CD14-positive monocyte (primary cell): ENCODE results near the gene RNF128. TPM values are rescaled to one million over a fixed set of nuclear protein-coding genes. Genes with fewer than 3 reads are reported as not detected.
"Not testable (repeated sequence)": the region's sequence is repeated elsewhere in the genome, so short reads cannot be mapped to it uniquely, and the experiment has no call there.

Experiments used
- DNase-seq, 3 donors: peaks; one replicate each; pipeline ENCODE4 v3.0.0-alpha.2; 2011 to 2022
- H2AFZ ChIP-seq: 2 replicates; pipeline ENCODE4 v1.6.0; 2012; ENCODE audit warnings: mild to moderate bottlenecking, low read depth, low read length, inconsistent platforms; ENCODE audit not compliant: insufficient read depth, poor library complexity, severe bottlenecking
- H3K27ac ChIP-seq, 2 donors: 1 replicate in 1 of 2; 2 replicates in 1 of 2; pipeline ENCODE4 v1.5.1; 2012 to 2013; ENCODE audit warnings: low read length in 2 of 2, control low read depth in 1 of 2, inconsistent platforms in 1 of 2, low read depth in 1 of 2, mild to moderate bottlenecking in 1 of 2
- H3K27me3 ChIP-seq, 2 donors: one replicate each; pipeline versions ENCODE4 v1.6.0 to v1.6.1; 2011 to 2013; ENCODE audit warnings: low read length in 2 of 2; ENCODE audit not compliant: control insufficient read depth in 2 of 2, insufficient read depth in 2 of 2
- H3K36me3 ChIP-seq, 2 donors: replicated peaks in 1 of 2; 1 replicate in 1 of 2; 2 replicates in 1 of 2; pipeline versions ENCODE4 v1.5.1 to v1.6.1; 2012 to 2013; ENCODE audit warnings: low read length in 2 of 2, control low read depth in 1 of 2, inconsistent platforms in 1 of 2, mild to moderate bottlenecking in 1 of 2; ENCODE audit not compliant: insufficient read depth in 2 of 2, control insufficient read depth in 1 of 2
- H3K4me1 ChIP-seq, 2 donors: 1 replicate in 1 of 2; 2 replicates in 1 of 2; pipeline versions ENCODE4 v1.5.1 to v1.6.1; 2012 to 2013; ENCODE audit warnings: low read length in 2 of 2, control low read depth in 1 of 2, inconsistent platforms in 1 of 2, mild to moderate bottlenecking in 1 of 2, moderate library complexity in 1 of 2; ENCODE audit not compliant: insufficient read depth in 2 of 2, control insufficient read depth in 1 of 2
- H3K4me2 ChIP-seq: replicated peaks from 2 replicates; pipeline ENCODE3; 2012; ENCODE audit warnings: low read length, moderate library complexity, mild to moderate bottlenecking; ENCODE audit not compliant: poor library complexity, severe bottlenecking; ENCODE audit errors: extremely low read depth
- H3K4me3 ChIP-seq, 3 experiments: fragments of 200-600 bp in 1 of 3; sonication (generic) in 1 of 3; replicated peaks in 1 of 3; 1 replicate in 2 of 3; 2 replicates in 1 of 3; pipeline ENCODE4 v1.5.1; 2011 to 2013; ENCODE audit warnings: low read length in 3 of 3, mild to moderate bottlenecking in 3 of 3, control low read depth in 2 of 3, low read depth in 2 of 3, inconsistent platforms in 1 of 3, moderate library complexity in 1 of 3
- H3K79me2 ChIP-seq: 2 replicates; pipeline ENCODE4 v1.6.0; 2012; ENCODE audit warnings: mild to moderate bottlenecking, control low read depth, inconsistent platforms, low read length, moderate library complexity; ENCODE audit not compliant: insufficient read depth
- H3K9ac ChIP-seq: 2 replicates; pipeline ENCODE4 v1.6.0; 2017; ENCODE audit warnings: low read length, mild to moderate bottlenecking; ENCODE audit not compliant: insufficient read depth, poor library complexity, severe bottlenecking
- H3K9me3 ChIP-seq, 2 donors: replicated peaks in 1 of 2; 1 replicate in 1 of 2; 2 replicates in 1 of 2; pipeline versions ENCODE4 v1.5.1 to v1.6.1; 2012 to 2013; ENCODE audit warnings: low read length in 2 of 2, control low read depth in 1 of 2; ENCODE audit not compliant: control insufficient read depth in 1 of 2, insufficient read depth in 1 of 2
- H4K20me1 ChIP-seq: 2 replicates; pipeline ENCODE4 v1.6.0; 2012; ENCODE audit warnings: mild to moderate bottlenecking, low read length, control low read depth, moderate library complexity; ENCODE audit not compliant: insufficient read depth
- H3K27ac Mint-ChIP-seq, 7 donors: one replicate each; pipeline ENCODE4 v1.8.0; 2020; ENCODE audit warnings: mild to moderate bottlenecking in 7 of 7, mixed read lengths in 7 of 7, moderate library complexity in 6 of 7, inconsistent platforms in 2 of 7
- H3K27me3 Mint-ChIP-seq, 3 donors: one replicate each; pipeline ENCODE4 v1.8.0; 2021 to 2022; ENCODE audit warnings: low read depth in 3 of 3, mild to moderate bottlenecking in 3 of 3, mixed read lengths in 3 of 3, moderate library complexity in 3 of 3, inconsistent platforms in 1 of 3
- H3K36me3 Mint-ChIP-seq, 2 donors: one replicate each; pipeline ENCODE4 v1.8.0; 2020; ENCODE audit warnings: mixed read lengths in 2 of 2, inconsistent platforms in 1 of 2, mild to moderate bottlenecking in 1 of 2
- H3K4me1 Mint-ChIP-seq: one replicate; pipeline ENCODE4 v1.8.0; 2020; ENCODE audit warnings: mild to moderate bottlenecking, mixed read lengths
- H3K4me3 Mint-ChIP-seq, 2 donors: one replicate each; pipeline ENCODE4 v1.8.0; 2020; ENCODE audit warnings: mild to moderate bottlenecking in 2 of 2, mixed read lengths in 2 of 2, moderate library complexity in 1 of 2
- H3K9me3 Mint-ChIP-seq, 7 donors: one replicate each; pipeline ENCODE4 v1.8.0; 2020 to 2022; ENCODE audit warnings: mixed read lengths in 7 of 7, mild to moderate bottlenecking in 6 of 7, moderate library complexity in 6 of 7, inconsistent platforms in 2 of 7
- WGBS: methylation state at CpG from one replicate; pipeline ENCODE4 v1.1.5; 2013; ENCODE audit warnings: missing lambda C conversion rate; ENCODE audit not compliant: insufficient coverage; 5-methylcytosine and 5-hydroxymethylcytosine counted together
- intact Hi-C, 2 donors: fragments of 100-400 bp; cut with micrococcal nuclease; formaldehyde crosslinking; loops; one replicate each; pipeline versions ENCODE4 v1.15.0 to v1.15.1; 2023
- polyA plus RNA-seq, 3 donors: library from polyadenylated mRNA; depleted of rRNA in 1 of 3; unstranded in 2 of 3; stranded (reverse) in 1 of 3; fragments of 300-500 nt in 2 of 3; fragments of >200 nt in 1 of 3; fragmentation: Illumina TruSeq in 2 of 3; gene quantifications; 1 replicate in 2 of 3; 2 replicates in 1 of 3; pipeline ENCODE4 v1.2.3, GENCODE V29; 2012 to 2021
- TF ChIP-seq, protein P1 (sequence below): fragments of 200-600 bp; IDR thresholded peaks from one replicate; pipeline ENCODE4 v1.8.0; 2022; ENCODE audit warnings: antibody characterized with exemption, mild to moderate bottlenecking

The RNF128 gene
- polyA plus RNA-seq, 3 donors = not detected

GRCh38 chrX:106752101-106752678 lies 25.7 kb downstream of the RNF128 start:
- H3K27me3 ChIP-seq = no peaks in the 10 kb centered on the region
- H4K20me1 ChIP-seq = no peaks in the 10 kb centered on the region
- Mint-ChIP-seq H3K27ac (no peak overlapping the region), H3K9me3 (peaks cover 0 to 10% (median 2%) of the 10 kb centered on the region in 7 donors), H3K4me3 (no peak overlapping the region), H3K4me1 (no peaks in the 10 kb centered on the region), H3K27me3 (peaks cover 0 to 5% (median 0%) of the 10 kb centered on the region in 3 donors), H3K36me3 (no peaks in the 10 kb centered on the region)
- no peak overlapping the region for H3K27ac ChIP-seq
- no peaks in the 10 kb centered on the region for H3K4me1 ChIP-seq
- DNase-seq = no peak
- H3K9ac ChIP-seq = no peak overlapping the region
- no peaks in the 10 kb centered on the region for H3K79me2 ChIP-seq
- H3K4me2 ChIP-seq = no peak overlapping the region
- 80% methylated on average over 1 of the region's 1 CpG for WGBS
- H3K9me3 ChIP-seq = peaks cover 0 to 5% of the 10 kb centered on the region in 2 donors
- no peak overlapping the region for H3K4me3 ChIP-seq
- no peaks in the 10 kb centered on the region for H3K36me3 ChIP-seq
- intact Hi-C loops = no loop called here
- no peak overlapping the region for H2AFZ ChIP-seq
- TF ChIP-seq, protein P1, sequence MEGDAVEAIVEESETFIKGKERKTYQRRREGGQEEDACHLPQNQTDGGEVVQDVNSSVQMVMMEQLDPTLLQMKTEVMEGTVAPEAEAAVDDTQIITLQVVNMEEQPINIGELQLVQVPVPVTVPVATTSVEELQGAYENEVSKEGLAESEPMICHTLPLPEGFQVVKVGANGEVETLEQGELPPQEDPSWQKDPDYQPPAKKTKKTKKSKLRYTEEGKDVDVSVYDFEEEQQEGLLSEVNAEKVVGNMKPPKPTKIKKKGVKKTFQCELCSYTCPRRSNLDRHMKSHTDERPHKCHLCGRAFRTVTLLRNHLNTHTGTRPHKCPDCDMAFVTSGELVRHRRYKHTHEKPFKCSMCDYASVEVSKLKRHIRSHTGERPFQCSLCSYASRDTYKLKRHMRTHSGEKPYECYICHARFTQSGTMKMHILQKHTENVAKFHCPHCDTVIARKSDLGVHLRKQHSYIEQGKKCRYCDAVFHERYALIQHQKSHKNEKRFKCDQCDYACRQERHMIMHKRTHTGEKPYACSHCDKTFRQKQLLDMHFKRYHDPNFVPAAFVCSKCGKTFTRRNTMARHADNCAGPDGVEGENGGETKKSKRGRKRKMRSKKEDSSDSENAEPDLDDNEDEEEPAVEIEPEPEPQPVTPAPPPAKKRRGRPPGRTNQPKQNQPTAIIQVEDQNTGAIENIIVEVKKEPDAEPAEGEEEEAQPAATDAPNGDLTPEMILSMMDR = no peak

DNA sequence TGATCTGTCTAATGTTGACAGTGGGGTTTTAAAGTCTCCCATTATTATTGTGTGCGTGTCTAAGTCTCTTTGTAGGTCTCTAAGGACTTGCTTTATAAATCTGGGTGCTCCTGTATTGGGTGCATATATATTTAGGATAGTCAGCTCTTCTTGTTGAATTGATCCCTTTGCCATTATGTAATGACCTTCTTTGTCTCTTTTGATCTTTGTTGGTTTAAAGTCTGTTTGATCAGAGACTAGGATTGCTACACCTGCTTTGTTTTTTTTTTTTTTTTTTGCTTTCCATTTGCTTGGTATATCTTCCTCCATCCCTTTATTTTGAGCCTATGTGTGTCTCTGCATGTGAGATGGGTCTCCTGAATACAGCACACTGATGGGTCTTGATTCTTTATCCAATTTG lies 42.8 kb downstream of the RNF128 start:
- H3K4me3 ChIP-seq, H3K9me3 ChIP-seq, H3K27me3 Mint-ChIP-seq, H3K4me3 Mint-ChIP-seq, H3K9ac ChIP-seq, H2AFZ ChIP-seq, H3K36me3 ChIP-seq, H3K27ac Mint-ChIP-seq, DNase-seq, H3K4me2 ChIP-seq, H4K20me1 ChIP-seq, intact Hi-C loops, H3K27me3 ChIP-seq, H3K79me2 ChIP-seq, H3K27ac ChIP-seq, H3K4me1 Mint-ChIP-seq, H3K9me3 Mint-ChIP-seq, H3K36me3 Mint-ChIP-seq, H3K4me1 ChIP-seq: not testable (repeated sequence)
- no CpG with 5 or more reads among the region's 1 CpG for WGBS
